PFSK-1 (cell line): ENCODE measurements around the gene EEFSEC.

ENCODE experiments used
- FOXP2 ChIP-seq: optimal IDR thresholded peaks from 2 replicates; pipeline ENCODE3; 2011; ENCODE audit warnings: borderline replicate concordance, control low read depth, inconsistent platforms; ENCODE audit not compliant: insufficient read depth; ENCODE audit errors: extremely low read length, extremely low read depth
- POLR2AphosphoS5 ChIP-seq: IDR thresholded peaks from 2 replicates; pipeline ENCODE4 v1.6.1; 2012; ENCODE audit warnings: low read depth, mild to moderate bottlenecking, control low read depth, low read length, moderate library complexity
- SIN3A ChIP-seq: IDR thresholded peaks from 2 replicates; pipeline ENCODE4 v1.6.1; 2012; ENCODE audit warnings: mild to moderate bottlenecking, low read length, moderate library complexity, borderline replicate concordance; ENCODE audit not compliant: insufficient read depth
- TAF1 ChIP-seq: IDR thresholded peaks from 2 replicates; pipeline ENCODE4 v1.6.1; 2012; ENCODE audit warnings: low read length, control low read depth, borderline replicate concordance; ENCODE audit not compliant: insufficient read depth
- TF ChIP-seq, protein P1 (sequence below), 2 experiments: IDR thresholded peaks; 2 replicates each; pipeline versions ENCODE4 v1.6.1 to v1.8.0; 2011 to 2012; ENCODE audit warnings: low read depth in 2 of 2, low read length in 2 of 2, control low read depth in 1 of 2, inconsistent platforms in 1 of 2, mild to moderate bottlenecking in 1 of 2, moderate library complexity in 1 of 2; ENCODE audit not compliant: insufficient read depth in 1 of 2

The EEFSEC gene

DNA sequence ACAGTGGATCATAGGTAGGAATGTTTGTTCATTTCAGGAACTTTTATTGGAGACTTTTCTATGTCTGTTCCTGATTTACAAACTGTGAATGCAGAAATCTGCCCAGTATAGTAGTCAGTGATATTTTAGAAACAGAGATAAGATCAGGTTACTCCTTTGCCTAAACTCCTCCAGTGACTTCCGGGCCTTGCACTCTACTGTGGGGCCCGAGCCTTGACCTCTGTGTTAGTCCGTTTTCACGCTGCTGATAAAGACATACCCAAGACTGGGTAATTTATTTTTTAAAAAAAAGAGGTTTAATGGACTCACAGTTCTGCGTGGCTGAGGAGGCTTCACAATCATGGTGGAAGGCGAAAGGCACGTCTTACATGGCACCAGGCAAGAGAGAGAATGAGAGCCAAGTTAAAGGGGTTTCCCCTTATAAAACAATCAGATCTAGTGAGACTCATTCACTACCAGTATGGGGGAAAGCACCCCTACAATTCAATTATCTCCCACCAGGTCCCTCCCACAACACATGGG lies 186.3 kb downstream of the EEFSEC start:
- TF ChIP-seq FOXP2 (no peak), SIN3A (no peak), TAF1 (no peak), POLR2AphosphoS5 (no peak)
- TF ChIP-seq, protein P1, sequence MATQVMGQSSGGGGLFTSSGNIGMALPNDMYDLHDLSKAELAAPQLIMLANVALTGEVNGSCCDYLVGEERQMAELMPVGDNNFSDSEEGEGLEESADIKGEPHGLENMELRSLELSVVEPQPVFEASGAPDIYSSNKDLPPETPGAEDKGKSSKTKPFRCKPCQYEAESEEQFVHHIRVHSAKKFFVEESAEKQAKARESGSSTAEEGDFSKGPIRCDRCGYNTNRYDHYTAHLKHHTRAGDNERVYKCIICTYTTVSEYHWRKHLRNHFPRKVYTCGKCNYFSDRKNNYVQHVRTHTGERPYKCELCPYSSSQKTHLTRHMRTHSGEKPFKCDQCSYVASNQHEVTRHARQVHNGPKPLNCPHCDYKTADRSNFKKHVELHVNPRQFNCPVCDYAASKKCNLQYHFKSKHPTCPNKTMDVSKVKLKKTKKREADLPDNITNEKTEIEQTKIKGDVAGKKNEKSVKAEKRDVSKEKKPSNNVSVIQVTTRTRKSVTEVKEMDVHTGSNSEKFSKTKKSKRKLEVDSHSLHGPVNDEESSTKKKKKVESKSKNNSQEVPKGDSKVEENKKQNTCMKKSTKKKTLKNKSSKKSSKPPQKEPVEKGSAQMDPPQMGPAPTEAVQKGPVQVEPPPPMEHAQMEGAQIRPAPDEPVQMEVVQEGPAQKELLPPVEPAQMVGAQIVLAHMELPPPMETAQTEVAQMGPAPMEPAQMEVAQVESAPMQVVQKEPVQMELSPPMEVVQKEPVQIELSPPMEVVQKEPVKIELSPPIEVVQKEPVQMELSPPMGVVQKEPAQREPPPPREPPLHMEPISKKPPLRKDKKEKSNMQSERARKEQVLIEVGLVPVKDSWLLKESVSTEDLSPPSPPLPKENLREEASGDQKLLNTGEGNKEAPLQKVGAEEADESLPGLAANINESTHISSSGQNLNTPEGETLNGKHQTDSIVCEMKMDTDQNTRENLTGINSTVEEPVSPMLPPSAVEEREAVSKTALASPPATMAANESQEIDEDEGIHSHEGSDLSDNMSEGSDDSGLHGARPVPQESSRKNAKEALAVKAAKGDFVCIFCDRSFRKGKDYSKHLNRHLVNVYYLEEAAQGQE (IDR thresholded peaks at IDR 0.05; ENCODE audit: insufficient read depth in 1 of 2, low read depth in 2 of 2, low read length in 2 of 2), result no peak

DNA sequence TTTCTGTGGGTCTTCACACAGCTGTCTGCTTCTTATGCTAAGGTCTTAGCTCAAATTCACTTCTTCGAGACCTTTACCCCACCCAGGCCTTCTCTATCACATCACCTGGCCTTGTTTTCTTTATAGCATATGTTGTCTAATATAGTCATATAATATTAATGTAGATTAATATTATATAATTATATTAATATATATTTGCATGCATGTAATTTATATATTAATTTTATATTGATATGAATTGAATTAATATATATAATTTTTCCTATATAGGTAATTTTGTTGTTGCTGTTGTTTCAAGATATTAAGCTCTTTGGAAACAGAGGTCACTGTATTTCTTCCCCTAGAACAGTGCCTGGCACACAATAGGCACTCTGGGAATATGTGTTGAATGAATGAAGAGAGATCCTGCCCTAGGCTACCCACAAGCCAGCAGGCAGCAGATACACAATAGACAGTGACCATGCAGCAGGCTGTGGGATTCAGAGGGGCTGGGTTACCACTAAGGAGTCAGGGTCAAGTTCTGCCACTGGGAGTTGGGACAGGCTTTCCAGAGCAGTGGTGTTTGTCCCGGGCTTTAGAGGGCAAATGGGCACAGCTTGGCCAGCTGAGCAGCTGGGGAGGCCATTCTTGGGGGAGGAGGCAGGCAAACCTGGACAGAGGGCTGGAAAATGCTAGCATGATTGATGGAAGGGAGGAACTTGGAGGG lies 187.1 kb downstream of the EEFSEC start:
- no peak for TF ChIP-seq POLR2AphosphoS5

DNA sequence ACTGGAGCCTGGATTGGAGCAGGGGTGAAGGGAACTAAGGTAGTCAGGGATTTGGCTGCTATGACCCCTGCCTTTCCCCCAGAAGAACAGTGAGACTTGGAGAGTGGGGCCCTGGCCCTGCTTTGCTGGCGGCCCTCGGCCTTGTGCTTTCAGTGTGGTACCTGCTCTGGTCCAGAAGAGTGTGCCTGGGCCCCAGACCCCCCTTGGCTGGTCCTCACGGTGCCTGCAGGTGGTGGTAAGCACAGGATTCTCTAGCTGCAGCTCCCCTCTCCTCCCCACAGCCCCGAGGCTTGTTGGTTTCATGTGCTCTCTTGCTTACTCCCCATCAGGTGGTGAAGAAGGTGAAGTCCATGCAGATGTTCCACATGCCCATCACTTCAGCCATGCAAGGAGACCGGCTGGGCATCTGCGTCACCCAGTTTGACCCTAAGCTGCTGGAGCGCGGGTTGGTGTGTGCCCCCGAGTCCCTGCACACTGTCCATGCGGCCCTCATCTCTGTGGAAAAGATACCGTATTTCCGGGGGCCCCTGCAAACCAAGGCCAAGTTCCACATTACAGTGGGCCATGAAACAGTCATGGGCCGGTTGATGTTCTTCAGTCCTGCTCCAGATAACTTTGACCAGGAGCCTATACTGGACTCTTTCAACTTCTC lies 187.7 kb downstream of the EEFSEC start:
- TF ChIP-seq POLR2AphosphoS5 (no peak), FOXP2 (no peak), SIN3A (no peak), TAF1 (no peak)
- TF ChIP-seq, protein P1 (IDR thresholded peaks at IDR 0.05; ENCODE audit: insufficient read depth in 1 of 2, low read depth in 2 of 2, low read length in 2 of 2), result no peak

DNA sequence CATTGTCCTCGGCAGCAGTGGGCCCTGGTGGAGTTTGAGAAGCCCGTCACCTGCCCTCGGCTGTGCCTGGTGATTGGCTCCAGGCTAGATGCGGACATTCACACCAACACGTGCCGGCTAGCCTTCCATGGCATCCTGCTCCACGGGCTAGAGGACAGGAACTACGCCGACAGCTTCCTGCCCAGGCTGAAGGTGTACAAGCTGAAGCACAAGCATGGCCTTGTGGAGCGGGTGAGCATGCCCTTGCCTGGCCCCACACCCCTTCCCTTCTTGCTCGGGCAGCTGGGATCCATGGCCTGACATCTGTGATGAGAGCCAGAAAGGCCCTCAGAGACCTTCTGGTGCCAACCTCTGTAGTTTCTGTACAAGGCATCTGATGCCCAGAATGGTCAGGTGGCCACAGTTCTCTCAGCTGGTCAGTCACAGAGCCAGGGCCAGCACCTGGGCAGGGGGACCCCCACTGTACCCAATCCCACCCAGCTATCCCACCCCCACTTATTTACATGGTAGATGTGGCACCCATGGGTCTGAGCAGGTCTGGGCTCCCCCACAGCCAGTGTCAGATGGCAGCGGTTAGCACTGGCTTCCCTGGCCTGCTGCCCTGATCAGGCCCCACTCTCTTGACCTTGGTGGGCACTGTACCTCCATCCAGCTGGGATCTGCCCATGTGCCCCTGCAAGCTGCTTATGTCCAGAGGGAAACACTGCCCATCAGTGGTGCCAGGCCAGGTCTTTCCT lies 188.5 kb downstream of the EEFSEC start:
- TF ChIP-seq, protein P1 (IDR thresholded peaks at IDR 0.05; ENCODE audit: insufficient read depth in 1 of 2, low read depth in 2 of 2, low read length in 2 of 2), result no peak
- no peak for TF ChIP-seq POLR2AphosphoS5
- TF ChIP-seq SIN3A, result no peak
- TF ChIP-seq FOXP2, result no peak
- TF ChIP-seq TAF1, result no peak

DNA sequence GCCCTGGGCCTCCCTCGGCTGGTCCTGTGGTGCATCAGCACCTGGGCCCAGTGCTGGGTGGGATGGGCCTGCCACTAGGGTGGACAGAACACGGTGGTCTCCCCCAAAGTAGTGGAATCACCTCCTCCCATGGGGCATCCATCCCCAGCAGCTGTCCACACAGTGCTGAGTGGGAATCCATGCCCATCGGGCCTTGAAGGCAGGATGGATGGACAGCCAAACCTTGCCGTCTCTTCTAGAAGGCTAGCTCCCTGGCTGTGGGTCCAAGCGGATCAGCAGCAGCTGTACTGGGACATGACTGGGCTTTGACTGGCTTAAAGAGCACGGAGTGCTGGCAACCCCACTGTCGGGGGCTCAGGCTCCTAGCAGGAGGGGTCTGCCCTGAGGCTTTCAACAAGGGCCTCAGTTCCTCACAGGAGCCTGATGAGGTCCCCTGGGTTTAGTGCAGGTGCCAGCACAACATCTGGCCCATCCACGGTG lies 189.5 kb downstream of the EEFSEC start:
- TF ChIP-seq, protein P1 (IDR thresholded peaks at IDR 0.05; ENCODE audit: insufficient read depth in 1 of 2, low read depth in 2 of 2, low read length in 2 of 2), result no peak
- TF ChIP-seq SIN3A, result no peak
- no peak for TF ChIP-seq TAF1
- no peak for TF ChIP-seq FOXP2
- no peak for TF ChIP-seq POLR2AphosphoS5
